Endodermal cell (in vitro differentiated cells): ENCODE measurements around the gene SSBP3. TPM values are rescaled to one million over a fixed set of nuclear protein-coding genes. Genes with fewer than 3 reads are reported as not detected.

Source experiments
- DNase-seq: peaks from one replicate; pipeline ENCODE4 v3.0.0-alpha.2; 2017
- H3K27ac ChIP-seq: 2 replicates; pipeline ENCODE4 v1.5.1; 2013; ENCODE audit warnings: mild to moderate bottlenecking, low read depth, low read length, moderate library complexity
- H3K27me3 ChIP-seq: 2 replicates; pipeline ENCODE4 v1.6.1; 2013; ENCODE audit warnings: mild to moderate bottlenecking, low read length, moderate library complexity; ENCODE audit not compliant: insufficient read depth, control insufficient read depth, poor library complexity, severe bottlenecking
- H3K36me3 ChIP-seq: 2 replicates; pipeline ENCODE4 v1.7.0; 2013; ENCODE audit warnings: mild to moderate bottlenecking, low read length, moderate library complexity; ENCODE audit not compliant: control insufficient read depth, insufficient read depth
- H3K4me1 ChIP-seq: one replicate; pipeline ENCODE4 v1.7.0; 2013; ENCODE audit warnings: low read length; ENCODE audit not compliant: control insufficient read depth, insufficient read depth
- H3K4me3 ChIP-seq: 2 replicates; pipeline ENCODE4 v1.5.1; 2013; ENCODE audit warnings: mild to moderate bottlenecking, low read length, moderate library complexity
- H3K9ac ChIP-seq: 2 replicates; pipeline ENCODE4 v1.6.1; 2013; ENCODE audit warnings: mild to moderate bottlenecking, low read length, moderate library complexity; ENCODE audit not compliant: poor library complexity, severe bottlenecking; ENCODE audit errors: extremely low read depth
- H3K9me3 ChIP-seq: 2 replicates; pipeline ENCODE4 v1.6.1; 2013; ENCODE audit warnings: mild to moderate bottlenecking, low read length, moderate library complexity; ENCODE audit not compliant: control insufficient read depth
- H3K27ac Mint-ChIP-seq: 2 replicates; pipeline ENCODE4 v1.8.0; 2020; ENCODE audit warnings: mixed read lengths
- H3K27me3 Mint-ChIP-seq: 2 replicates; pipeline ENCODE4 v1.8.0; 2021; ENCODE audit warnings: mild to moderate bottlenecking, mixed read lengths; ENCODE audit not compliant: insufficient read depth
- H3K36me3 Mint-ChIP-seq: 2 replicates; pipeline ENCODE4 v1.8.0; 2020; ENCODE audit warnings: low read depth, mixed read lengths
- H3K4me1 Mint-ChIP-seq: 2 replicates; pipeline ENCODE4 v1.8.0; 2020; ENCODE audit warnings: mixed read lengths
- H3K4me3 Mint-ChIP-seq: 2 replicates; pipeline ENCODE4 v1.8.0; 2020; ENCODE audit warnings: mild to moderate bottlenecking, moderate library complexity, mixed read lengths
- H3K9me3 Mint-ChIP-seq: 2 replicates; pipeline ENCODE4 v1.8.0; 2020; ENCODE audit warnings: mild to moderate bottlenecking, mixed read lengths
- WGBS, 2 experiments: methylation state at CpG; one replicate each; pipeline versions ENCODE4 v1.1.5 to v1.1.7; 2013; ENCODE audit warnings: missing lambda C conversion rate in 2 of 2, mixed read lengths in 1 of 2; ENCODE audit not compliant: insufficient coverage in 1 of 2, insufficient read length in 1 of 2; 5-methylcytosine and 5-hydroxymethylcytosine counted together
- total RNA-seq, 2 donors: library from RNA; stranded (reverse); fragmentation: NEBNext Ultra II Directional in 1 of 2; extraction: Animal tissue kit (Norgen Biotek cat#: 25700) in 1 of 2; gene quantifications; 2 replicates in 1 of 2; 3 replicates in 1 of 2; pipeline ENCODE4 v1.2.1, GENCODE V29; 2021
- TF ChIP-seq, protein P1 (sequence below): fragments of 200-600 bp; sonication (generic); conservative IDR thresholded peaks from 2 replicates; pipeline ENCODE4 v1.5.0; 2021; ENCODE audit warnings: antibody characterized with exemption, mild to moderate bottlenecking

Gene SSBP3
- total RNA-seq, 2 donors from 2014 or later: 342 TPM

DNA sequence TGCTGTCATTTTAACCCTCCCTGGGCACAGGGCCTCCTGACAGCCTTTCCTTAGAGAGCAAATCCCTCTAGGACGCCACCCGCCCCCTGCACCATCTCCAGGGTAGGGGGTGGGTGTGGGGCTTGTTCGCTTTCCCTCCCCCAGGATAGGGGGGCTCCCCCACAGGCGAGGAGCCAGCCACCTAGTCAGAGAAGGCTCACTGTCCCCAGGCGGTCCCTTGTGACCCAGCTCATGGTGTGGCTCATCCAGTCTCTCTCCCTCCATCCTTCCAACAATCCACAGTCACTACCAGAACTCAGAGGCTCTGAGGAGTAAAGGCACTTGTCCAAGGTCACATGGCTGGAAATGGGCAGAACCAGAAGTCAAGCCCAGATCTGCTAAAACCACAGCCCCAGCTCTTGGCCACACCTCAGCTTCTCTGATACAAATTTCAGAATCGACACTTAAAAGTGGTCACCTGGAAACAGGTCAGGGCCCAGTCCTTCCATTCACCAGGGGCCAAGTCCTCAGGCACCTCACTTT is 116.4 kb downstream of the SSBP3 start:
- no peaks in the 10 kb centered on the region for H3K9me3 ChIP-seq
- no peak overlapping the region for H3K9ac ChIP-seq
- Mint-ChIP-seq H3K4me1 (peaks cover 83% of the 10 kb centered on the region), H3K27ac (no peak overlapping the region), H3K36me3 (peaks cover 13% of the 10 kb centered on the region), H3K4me3 (no peak overlapping the region), H3K9me3 (no peaks in the 10 kb centered on the region), H3K27me3 (no peaks in the 10 kb centered on the region)
- no peaks in the 10 kb centered on the region for H3K27me3 ChIP-seq
- H3K27ac ChIP-seq: no peak overlapping the region
- H3K4me3 ChIP-seq: no peak overlapping the region
- WGBS, 2 experiments: 88 to 100% methylated on average over 1 to 6 of the region's 6 CpGs
- peaks cover 34% of the 10 kb centered on the region for H3K4me1 ChIP-seq
- TF ChIP-seq, protein P1, sequence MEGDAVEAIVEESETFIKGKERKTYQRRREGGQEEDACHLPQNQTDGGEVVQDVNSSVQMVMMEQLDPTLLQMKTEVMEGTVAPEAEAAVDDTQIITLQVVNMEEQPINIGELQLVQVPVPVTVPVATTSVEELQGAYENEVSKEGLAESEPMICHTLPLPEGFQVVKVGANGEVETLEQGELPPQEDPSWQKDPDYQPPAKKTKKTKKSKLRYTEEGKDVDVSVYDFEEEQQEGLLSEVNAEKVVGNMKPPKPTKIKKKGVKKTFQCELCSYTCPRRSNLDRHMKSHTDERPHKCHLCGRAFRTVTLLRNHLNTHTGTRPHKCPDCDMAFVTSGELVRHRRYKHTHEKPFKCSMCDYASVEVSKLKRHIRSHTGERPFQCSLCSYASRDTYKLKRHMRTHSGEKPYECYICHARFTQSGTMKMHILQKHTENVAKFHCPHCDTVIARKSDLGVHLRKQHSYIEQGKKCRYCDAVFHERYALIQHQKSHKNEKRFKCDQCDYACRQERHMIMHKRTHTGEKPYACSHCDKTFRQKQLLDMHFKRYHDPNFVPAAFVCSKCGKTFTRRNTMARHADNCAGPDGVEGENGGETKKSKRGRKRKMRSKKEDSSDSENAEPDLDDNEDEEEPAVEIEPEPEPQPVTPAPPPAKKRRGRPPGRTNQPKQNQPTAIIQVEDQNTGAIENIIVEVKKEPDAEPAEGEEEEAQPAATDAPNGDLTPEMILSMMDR: no peak
- peaks cover 53% of the 10 kb centered on the region for H3K36me3 ChIP-seq
- DNase-seq: no peak

DNA sequence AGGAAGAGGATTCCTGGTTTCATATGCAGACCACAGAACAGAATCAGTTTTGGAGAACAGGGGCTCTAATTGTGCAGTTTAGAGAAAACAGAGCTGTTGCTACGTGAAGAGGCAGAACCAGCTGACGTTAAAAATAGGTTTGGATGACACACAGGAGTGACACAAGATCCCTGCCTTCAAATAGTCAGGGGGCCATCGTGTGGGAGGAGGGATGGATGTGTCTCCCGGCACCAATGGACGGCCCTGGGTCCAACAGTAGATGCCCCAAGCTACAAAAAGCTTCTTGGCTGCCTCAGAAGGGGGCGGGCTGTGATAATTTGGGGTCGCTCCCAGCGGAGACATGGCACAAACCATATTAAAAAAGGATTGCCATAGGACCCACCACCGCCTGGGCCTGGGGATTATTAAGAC is 118.4 kb downstream of the SSBP3 start:
- H3K36me3 Mint-ChIP-seq: peaks cover 12% of the 10 kb centered on the region
- 89 to 91% methylated on average over 8 to 9 of the region's 9 CpGs for WGBS, 2 experiments
- H3K4me3 Mint-ChIP-seq: no peak overlapping the region
- H3K27me3 ChIP-seq: no peaks in the 10 kb centered on the region
- no peak overlapping the region for H3K4me3 ChIP-seq
- no peaks in the 10 kb centered on the region for H3K9me3 Mint-ChIP-seq
- H3K27me3 Mint-ChIP-seq: no peaks in the 10 kb centered on the region
- H3K27ac Mint-ChIP-seq: peak overlapping the region; percentile 88
- DNase-seq: no peak
- H3K36me3 ChIP-seq: peaks cover 58% of the 10 kb centered on the region
- no peak overlapping the region for H3K27ac ChIP-seq
- TF ChIP-seq, protein P1: no peak
- H3K9me3 ChIP-seq: no peaks in the 10 kb centered on the region
- no peak overlapping the region for H3K9ac ChIP-seq
- H3K4me1 ChIP-seq: peaks cover 39% of the 10 kb centered on the region
- peaks cover 75% of the 10 kb centered on the region for H3K4me1 Mint-ChIP-seq

DNA sequence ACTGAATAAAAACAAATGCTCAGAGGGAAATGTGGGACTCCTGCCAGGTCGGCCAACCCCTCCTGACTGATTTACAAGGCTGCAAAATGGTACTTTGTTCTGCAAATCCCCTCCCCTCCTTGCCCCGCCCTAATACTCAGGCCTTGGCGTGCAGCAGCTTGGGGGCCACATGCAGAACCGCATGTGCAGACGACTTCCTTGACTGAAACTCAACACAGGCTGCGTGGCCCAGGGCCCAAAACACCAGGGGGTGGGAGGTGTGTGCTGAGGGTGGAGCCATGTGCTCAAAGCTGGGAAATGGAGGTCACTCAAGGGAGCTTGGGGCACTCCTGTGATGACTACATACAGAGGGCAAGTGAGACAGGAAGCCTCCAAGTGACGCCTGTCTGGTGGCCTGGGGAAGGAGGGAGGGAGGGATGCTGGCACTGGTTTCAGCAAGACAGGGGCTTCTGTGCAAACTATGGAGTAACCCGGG is 119.0 kb downstream of the SSBP3 start:
- Mint-ChIP-seq H3K36me3 (peaks cover 12% of the 10 kb centered on the region), H3K9me3 (no peaks in the 10 kb centered on the region), H3K4me3 (peak overlapping the region; percentile 5), H3K27ac (peak overlapping the region; percentile 88), H3K27me3 (no peaks in the 10 kb centered on the region), H3K4me1 (peaks cover 69% of the 10 kb centered on the region)
- DNase-seq: peak; percentile 70
- Histone ChIP-seq H3K27ac (no peak overlapping the region), H3K9me3 (no peaks in the 10 kb centered on the region), H3K9ac (no peak overlapping the region), H3K4me3 (no peak overlapping the region), H3K36me3 (peaks cover 55% of the 10 kb centered on the region), H3K4me1 (peaks cover 38% of the 10 kb centered on the region), H3K27me3 (no peaks in the 10 kb centered on the region)
- TF ChIP-seq, protein P1: no peak
- 37 to 66% methylated on average over 5 to 8 of the region's 8 CpGs for WGBS, 2 experiments
